Parathyroid adenoma (tissue), 2 donors: ENCODE results near the gene RBM18.

Experiments used
- H2AFZ ChIP-seq: fragments of 300-600 bp; sonication (generic); one replicate; pipeline ENCODE4 v1.7.0; 2017; ENCODE audit warnings: antibody characterized with exemption, mild to moderate bottlenecking
- H3K27ac ChIP-seq: fragments of 300-600 bp; sonication (generic); one replicate; pipeline ENCODE4 v1.7.0; 2017
- H3K27me3 ChIP-seq: fragments of 300-600 bp; sonication (generic); one replicate; pipeline ENCODE4 v1.7.0; 2017; ENCODE audit warnings: low read length; ENCODE audit not compliant: control insufficient read depth, insufficient read depth
- H3K36me3 ChIP-seq: fragments of 300-600 bp; sonication (generic); one replicate; pipeline ENCODE4 v1.7.0; 2017; ENCODE audit warnings: low read length; ENCODE audit not compliant: control insufficient read depth, insufficient read depth
- H3K4me1 ChIP-seq: fragments of 300-600 bp; sonication (generic); one replicate; pipeline ENCODE4 v1.7.0; 2017; ENCODE audit warnings: control low read depth
- H3K4me2 ChIP-seq: fragments of 300-600 bp; sonication (generic); one replicate; pipeline ENCODE4 v1.7.0; 2017; ENCODE audit warnings: low read length
- H3K4me3 ChIP-seq: fragments of 300-600 bp; sonication (generic); one replicate; pipeline ENCODE4 v1.7.0; 2017; ENCODE audit warnings: low read depth, low read length
- H3K79me2 ChIP-seq: fragments of 300-600 bp; sonication (generic); one replicate; pipeline ENCODE4 v1.7.0; 2017; ENCODE audit warnings: control low read depth
- H3K9ac ChIP-seq: fragments of 300-600 bp; sonication (generic); one replicate; pipeline ENCODE4 v1.7.0; 2017; ENCODE audit warnings: mild to moderate bottlenecking
- H3K9me3 ChIP-seq: fragments of 300-600 bp; sonication (generic); one replicate; pipeline ENCODE4 v1.7.0; 2017; ENCODE audit warnings: low read length; ENCODE audit not compliant: control insufficient read depth
- TF ChIP-seq, protein P1 (sequence below): fragments of 300-600 bp; sonication (generic); IDR thresholded peaks from one replicate; pipeline ENCODE4 v1.7.0; 2017; ENCODE audit warnings: antibody characterized with exemption, mild to moderate bottlenecking
- donor health status: primary hyperparathyroidism.

The RBM18 gene

DNA sequence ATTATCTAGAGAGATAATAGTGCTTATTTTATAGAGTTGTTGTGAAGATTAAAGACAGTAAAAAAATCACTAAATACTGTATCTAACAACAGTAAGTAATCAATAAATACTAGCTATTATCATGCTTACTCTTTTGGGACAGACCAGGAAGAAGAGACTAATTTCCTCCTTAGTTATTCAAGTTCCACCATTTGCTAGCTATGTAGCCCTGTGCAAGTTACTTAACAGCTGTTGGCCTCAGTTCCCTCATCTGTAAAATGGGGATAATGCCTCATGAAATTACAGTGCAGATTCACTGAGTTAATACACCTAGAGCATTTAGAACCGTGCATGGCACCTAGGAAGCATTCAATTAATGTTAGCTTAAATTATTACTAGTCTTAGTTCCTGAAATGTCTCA, 2.6 kb downstream of the RBM18 start:
- TF ChIP-seq, protein P1, sequence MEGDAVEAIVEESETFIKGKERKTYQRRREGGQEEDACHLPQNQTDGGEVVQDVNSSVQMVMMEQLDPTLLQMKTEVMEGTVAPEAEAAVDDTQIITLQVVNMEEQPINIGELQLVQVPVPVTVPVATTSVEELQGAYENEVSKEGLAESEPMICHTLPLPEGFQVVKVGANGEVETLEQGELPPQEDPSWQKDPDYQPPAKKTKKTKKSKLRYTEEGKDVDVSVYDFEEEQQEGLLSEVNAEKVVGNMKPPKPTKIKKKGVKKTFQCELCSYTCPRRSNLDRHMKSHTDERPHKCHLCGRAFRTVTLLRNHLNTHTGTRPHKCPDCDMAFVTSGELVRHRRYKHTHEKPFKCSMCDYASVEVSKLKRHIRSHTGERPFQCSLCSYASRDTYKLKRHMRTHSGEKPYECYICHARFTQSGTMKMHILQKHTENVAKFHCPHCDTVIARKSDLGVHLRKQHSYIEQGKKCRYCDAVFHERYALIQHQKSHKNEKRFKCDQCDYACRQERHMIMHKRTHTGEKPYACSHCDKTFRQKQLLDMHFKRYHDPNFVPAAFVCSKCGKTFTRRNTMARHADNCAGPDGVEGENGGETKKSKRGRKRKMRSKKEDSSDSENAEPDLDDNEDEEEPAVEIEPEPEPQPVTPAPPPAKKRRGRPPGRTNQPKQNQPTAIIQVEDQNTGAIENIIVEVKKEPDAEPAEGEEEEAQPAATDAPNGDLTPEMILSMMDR, result no peak
- Histone ChIP-seq H3K27ac (no peak overlapping the region), H3K4me3 (no peak overlapping the region), H3K4me1 (peaks cover 4% of the 10 kb centered on the region), H3K4me2 (no peak overlapping the region), H3K9me3 (no peaks in the 10 kb centered on the region), H3K27me3 (no peaks in the 10 kb centered on the region), H3K36me3 (no peaks in the 10 kb centered on the region), H3K9ac (no peak overlapping the region), H3K79me2 (peaks cover 7% of the 10 kb centered on the region), H2AFZ (no peak overlapping the region)

DNA sequence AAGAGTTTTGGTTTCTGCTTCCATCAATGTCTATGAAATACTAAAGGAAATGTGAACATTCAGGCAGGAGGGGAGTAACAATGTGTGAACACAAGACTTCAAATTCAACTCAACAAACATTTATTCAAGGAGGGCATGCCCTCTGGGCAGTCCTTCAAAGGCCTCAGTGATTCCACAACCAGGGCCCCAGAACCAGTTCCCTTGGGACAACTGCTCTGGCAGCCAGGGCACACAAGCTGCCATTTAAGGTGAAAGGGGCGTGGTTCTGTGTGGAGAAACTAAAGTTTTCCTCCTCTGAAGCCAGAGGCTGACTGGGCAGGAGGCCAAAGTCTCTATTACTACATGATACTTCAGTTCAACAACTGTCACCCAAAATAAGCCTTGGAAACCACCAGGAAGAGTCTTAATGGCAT, 3.2 kb downstream of the RBM18 start:
- Histone ChIP-seq H3K4me1 (peaks cover 4% of the 10 kb centered on the region), H3K4me3 (no peak overlapping the region), H3K27me3 (no peaks in the 10 kb centered on the region), H3K9me3 (no peaks in the 10 kb centered on the region), H3K36me3 (no peaks in the 10 kb centered on the region), H3K27ac (no peak overlapping the region), H3K9ac (no peak overlapping the region), H3K4me2 (no peak overlapping the region), H2AFZ (no peak overlapping the region), H3K79me2 (peaks cover 7% of the 10 kb centered on the region)
- TF ChIP-seq, protein P1, result no peak

DNA sequence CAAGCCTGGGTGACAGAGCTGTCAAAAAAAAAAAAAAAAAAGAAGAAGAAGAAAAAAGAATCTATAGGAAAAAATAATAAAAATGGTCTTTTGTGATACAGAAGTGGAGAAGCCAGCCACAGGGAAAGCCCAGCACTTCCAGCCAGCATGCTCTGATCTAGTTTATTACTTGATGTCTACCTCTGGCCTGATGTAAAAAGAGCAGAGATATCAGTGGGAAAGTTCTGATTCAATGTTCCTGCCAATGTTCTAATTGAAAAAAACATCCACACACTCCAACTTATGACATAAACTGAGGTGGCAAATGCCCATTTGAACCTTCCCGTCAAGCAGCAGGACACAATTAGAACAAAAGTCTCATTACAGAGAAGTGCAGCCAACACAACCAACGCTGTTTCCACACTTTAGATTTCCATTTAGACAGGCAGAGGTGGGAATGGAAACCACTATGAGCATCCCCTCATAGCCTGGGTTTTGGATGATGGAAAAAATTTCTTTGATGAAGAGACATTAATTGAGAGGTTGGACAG, 5.7 kb downstream of the RBM18 start:
- Histone ChIP-seq H3K9ac (no peak overlapping the region), H3K79me2 (peaks cover 3% of the 10 kb centered on the region), H3K9me3 (no peaks in the 10 kb centered on the region), H3K27me3 (no peaks in the 10 kb centered on the region), H3K4me2 (no peak overlapping the region), H3K36me3 (no peaks in the 10 kb centered on the region), H3K4me1 (peaks cover 3% of the 10 kb centered on the region), H2AFZ (no peak overlapping the region), H3K27ac (no peak overlapping the region), H3K4me3 (no peak overlapping the region)
- TF ChIP-seq, protein P1, result no peak

DNA sequence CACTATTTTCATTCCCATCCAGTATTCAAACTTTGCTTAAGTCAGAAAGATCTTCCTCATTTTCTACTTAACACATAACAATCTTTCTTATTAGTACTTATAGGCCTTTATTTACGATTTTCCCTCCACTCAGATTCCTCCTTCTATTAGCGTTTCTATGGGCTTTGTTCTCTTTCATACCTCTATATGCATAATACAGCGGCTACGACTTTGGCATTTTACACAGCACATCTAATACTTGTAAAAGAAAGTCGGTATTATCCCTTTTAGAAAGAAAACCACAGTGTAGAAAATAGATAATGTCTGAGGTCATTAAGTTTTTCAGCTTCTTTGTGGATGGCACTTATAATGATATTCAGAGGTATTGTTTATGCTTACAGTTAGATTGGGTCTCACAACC, 8.4 kb downstream of the RBM18 start:
- no peaks in the 10 kb centered on the region for H3K36me3 ChIP-seq
- H3K27me3 ChIP-seq, result no peaks in the 10 kb centered on the region
- no peaks in the 10 kb centered on the region for H3K79me2 ChIP-seq
- no peak overlapping the region for H3K4me3 ChIP-seq
- H3K27ac ChIP-seq, result no peak overlapping the region
- H3K9ac ChIP-seq, result no peak overlapping the region
- TF ChIP-seq, protein P1, result no peak
- no peaks in the 10 kb centered on the region for H3K4me1 ChIP-seq
- no peak overlapping the region for H3K4me2 ChIP-seq
- no peak overlapping the region for H2AFZ ChIP-seq
- H3K9me3 ChIP-seq, result no peaks in the 10 kb centered on the region

DNA sequence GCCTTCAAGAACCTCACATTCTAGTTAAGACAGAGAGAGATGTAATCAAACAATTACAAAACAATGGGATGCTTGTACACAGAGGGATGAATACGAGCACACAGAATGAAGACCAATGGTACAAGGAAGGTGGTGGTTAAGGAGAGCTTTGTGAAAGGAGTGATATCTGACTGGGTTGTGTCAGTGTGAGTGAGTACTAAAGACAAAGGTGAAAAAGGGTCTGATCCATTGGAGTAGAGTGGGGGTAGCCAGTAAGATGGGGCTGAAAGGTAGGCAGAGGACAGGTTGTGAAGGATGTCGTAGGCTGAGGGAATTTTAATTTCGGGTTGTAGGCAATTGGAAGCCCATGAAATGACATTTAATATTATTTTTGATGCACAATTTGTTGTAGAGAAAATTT, 9.9 kb downstream of the RBM18 start:
- H3K27me3 ChIP-seq, result no peaks in the 10 kb centered on the region
- H2AFZ ChIP-seq, result no peak overlapping the region
- H3K4me3 ChIP-seq, result no peak overlapping the region
- no peaks in the 10 kb centered on the region for H3K79me2 ChIP-seq
- no peaks in the 10 kb centered on the region for H3K9me3 ChIP-seq
- TF ChIP-seq, protein P1, result no peak
- no peaks in the 10 kb centered on the region for H3K36me3 ChIP-seq
- no peaks in the 10 kb centered on the region for H3K4me1 ChIP-seq
- no peak overlapping the region for H3K27ac ChIP-seq
- no peak overlapping the region for H3K4me2 ChIP-seq
- no peak overlapping the region for H3K9ac ChIP-seq
